Adrenal gland (tissue), 12 donors: ENCODE results near the gene ARHGEF4. TPM values are rescaled to one million over a fixed set of nuclear protein-coding genes. Genes with fewer than 3 reads are reported as not detected.

Source experiments
- DNase-seq, 7 donors: peaks; one replicate each; pipeline ENCODE4 v3.0.0-alpha.2; 2019 to 2020
- H3K27ac ChIP-seq, 5 donors: fragments of 200-600 bp; sonication (generic) in 4 of 5; 1 replicate in 3 of 5; 2 replicates in 2 of 5; pipeline versions ENCODE4 v1.5.1 to v1.8.0; 2016 to 2020; ENCODE audit warnings: mild to moderate bottlenecking in 1 of 5
- H3K27me3 ChIP-seq: fragments of 200-600 bp; 2 replicates; pipeline ENCODE4 v1.8.0; 2021
- H3K36me3 ChIP-seq, 2 donors: fragments of 200-600 bp; replicated peaks in 1 of 2; 1 replicate in 1 of 2; 2 replicates in 1 of 2; pipeline versions ENCODE4 v1.5.1 to v1.8.0; 2018 to 2022
- H3K4me1 ChIP-seq, 2 donors: fragments of 200-600 bp; replicated peaks in 1 of 2; 1 replicate in 1 of 2; 2 replicates in 1 of 2; pipeline versions ENCODE4 v1.5.1 to v1.8.0; 2018 to 2021
- H3K4me3 ChIP-seq, 4 donors: fragments of 200-600 bp; sonication (generic) in 3 of 4; one replicate each; pipeline ENCODE4 v1.5.1; 2016 to 2018
- H3K9me3 ChIP-seq, 3 donors: fragments of 200-600 bp; sonication (generic) in 1 of 3; replicated peaks in 1 of 3; 1 replicate in 2 of 3; 2 replicates in 1 of 3; pipeline versions ENCODE4 v1.5.1 to v1.8.0; 2016 to 2021
- CTCF ChIP-seq, 6 experiments: fragments of 450-650 bp in 4 of 6; fragments of 200-600 bp in 2 of 6; sonication (generic) in 1 of 6; IDR thresholded peaks; 1 replicate in 5 of 6; 2 replicates in 1 of 6; pipeline versions ENCODE4 v1.5.1 to v1.8.0; 2016 to 2021; ENCODE audit warnings: antibody characterized with exemption in 6 of 6, mild to moderate bottlenecking in 2 of 6, moderate library complexity in 1 of 6
- POLR2A ChIP-seq, 2 donors: fragments of 450-650 bp; IDR thresholded peaks; one replicate each; pipeline ENCODE4 v1.6.1; 2017; ENCODE audit warnings: antibody characterized with exemption in 2 of 2, mild to moderate bottlenecking in 2 of 2, moderate library complexity in 1 of 2
- WGBS, 4 donors: extraction: QIAGEN DNeasy Blood & Tissue Kit in 2 of 4; methylation state at CpG; one replicate each; pipeline versions ENCODE4 v1.1.5 to v1.1.7; 2013 to 2017; 5-methylcytosine and 5-hydroxymethylcytosine counted together
- intact Hi-C, 2 donors: fragments of 100-400 bp; cut with DNase I; formaldehyde crosslinking; loops; one replicate each; pipeline versions ENCODE4 v1.14.1 to v1.15.0; 2022 to 2023
- polyA plus RNA-seq, 3 donors: library from polyadenylated mRNA; stranded (reverse); fragments of 200-250 nt in 2 of 3; fragments of 350-450 nt in 1 of 3; fragmentation: Illumina TruSeq in 1 of 3; extraction: RNeasy Lipid Tissue Mini Kit (QIAGEN cat#74804) in 1 of 3; gene quantifications; one replicate each; pipeline ENCODE4 v1.2.3, GENCODE V29; 2013 to 2014
- total RNA-seq, 9 donors: library from RNA; depleted of rRNA in 4 of 9; stranded (reverse); fragments of >200 nt in 4 of 9; fragments of 120-200 nt in 1 of 9; fragmentation: NEBNext Ultra II Directional in 1 of 9; extraction: Animal tissue kit (Norgen Biotek cat#: 25700) in 1 of 9; gene quantifications; one replicate each; pipeline versions ENCODE4 v1.1.0 to v1.2.4, GENCODE V29; 2013 to 2023
- donor health status: healthy with polysubstance abuse.
- donor health status: Bipolar disorder and iron deficiency.
- donor health status: DM: yes; HTN: yes; CAD: no.
- donor health status: DM: no; HTN: no; CAD: no.
- donor health status: DM: no; HTN: no; CAD: no.
- donor health status: DM: yes; HTN: yes; CAD: no.

Gene ARHGEF4
- total and polyA plus RNA-seq, 12 donors = 0.97 to 40.4 (median 5.1) TPM

DNA sequence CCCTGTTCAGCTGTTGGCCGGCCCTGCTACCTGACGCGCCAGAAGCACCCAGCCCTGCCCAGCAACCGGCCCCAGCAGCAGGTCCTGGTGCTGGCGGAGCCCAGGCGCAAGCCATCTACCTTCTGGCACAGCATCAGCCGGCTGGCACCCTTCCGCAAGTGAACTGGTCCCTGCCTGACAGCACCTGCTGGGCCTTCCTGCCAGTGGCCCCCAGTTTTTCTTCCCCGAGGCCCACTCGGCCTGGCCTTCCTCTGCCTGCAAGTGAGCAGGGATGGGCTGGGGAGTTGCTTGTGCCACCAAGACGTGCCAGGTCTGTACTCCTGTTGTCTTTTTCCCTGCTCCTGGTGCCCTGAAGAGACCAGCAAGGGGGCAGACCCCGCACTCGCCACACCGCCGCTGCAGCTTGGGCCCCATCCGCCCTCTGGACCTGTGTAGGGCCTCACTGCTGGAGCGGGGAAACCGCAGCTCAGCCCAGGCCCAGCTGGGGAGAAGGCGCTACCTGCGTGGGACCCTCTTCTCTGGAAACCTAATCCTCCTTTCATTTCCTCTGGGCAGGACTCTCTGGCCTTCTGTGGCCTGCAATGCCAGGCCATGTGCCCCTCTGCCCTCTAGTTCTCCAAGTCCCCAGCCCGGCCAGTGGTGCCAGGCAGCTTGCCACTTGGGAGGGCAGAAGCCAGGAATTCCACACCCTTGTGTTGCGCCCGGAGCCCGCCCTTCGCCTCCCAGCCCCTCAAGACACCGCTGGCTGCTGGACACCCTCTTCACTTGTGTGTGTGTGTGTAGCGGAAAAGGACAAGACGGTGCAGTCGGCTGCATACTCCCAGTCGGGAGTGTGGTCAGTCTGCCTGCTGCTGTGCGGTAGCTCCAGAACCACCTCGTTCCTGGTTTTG is 209.6 kb downstream of the ARHGEF4 start:
- peak in 2 of 7 donors; percentile 16 to 52 for DNase-seq
- Histone ChIP-seq H3K4me1 (no peaks in the 10 kb centered on the region), H3K27ac (no peak overlapping the region), H3K27me3 (no peaks in the 10 kb centered on the region), H3K4me3 (no peak overlapping the region), H3K9me3 (no peaks in the 10 kb centered on the region), H3K36me3 (peaks cover 0 to 43% of the 10 kb centered on the region in 2 donors)
- TF ChIP-seq CTCF (IDR thresholded peaks at IDR 0.05) (no peak), POLR2A (IDR thresholded peaks at IDR 0.05) (no peak)
- 86 to 95% (median 93%) methylated on average over 16 to 32 of the region's 32 CpGs for WGBS, 4 donors
- intact Hi-C loops = no loop called here

- Histone ChIP-seq H3K9me3 (no peaks in the 10 kb centered on the region), H3K4me1 (no peaks in the 10 kb centered on the region), H3K27me3 (no peaks in the 10 kb centered on the region), H3K4me3 (no peak overlapping the region), H3K27ac (no peak overlapping the region), H3K36me3 (peaks cover 4 to 51% of the 10 kb centered on the region in 2 donors)
- TF ChIP-seq CTCF (IDR thresholded peaks at IDR 0.05) = no peak
- no peak for TF ChIP-seq POLR2A (IDR thresholded peaks at IDR 0.05)
- WGBS, 4 donors = 89 to 92% (median 92%) methylated on average over 10 to 18 of the region's 18 CpGs
- intact Hi-C loops = no loop called here
- peak in 2 of 7 donors; percentile 26 to 64 for DNase-seq
Measured at GRCh38 chr2:131046918-131047652, 210.4 kb downstream of the ARHGEF4 start.

GRCh38 chr2:131047920-131048560 is 211.3 kb downstream of the ARHGEF4 start:
- H3K4me1 ChIP-seq = no peaks in the 10 kb centered on the region
- no peaks in the 10 kb centered on the region for H3K27me3 ChIP-seq
- H3K9me3 ChIP-seq = no peaks in the 10 kb centered on the region
- TF ChIP-seq POLR2A (IDR thresholded peaks at IDR 0.05) = no peak
- no peak for TF ChIP-seq CTCF (IDR thresholded peaks at IDR 0.05)
- DNase-seq = peak in 1 of 7 donors; percentile 3
- WGBS, 4 donors = 88 to 90% (median 89%) methylated on average over 11 of the region's 11 CpGs
- H3K27ac ChIP-seq = no peak overlapping the region
- intact Hi-C loops = no loop called here
- H3K4me3 ChIP-seq = no peak overlapping the region
- H3K36me3 ChIP-seq = peaks cover 4 to 61% of the 10 kb centered on the region in 2 donors

GRCh38 chr2:131048641-131049040 is 211.9 kb downstream of the ARHGEF4 start:
- WGBS, 4 donors = 81 to 95% (median 93%) methylated on average over 2 to 6 of the region's 6 CpGs
- Histone ChIP-seq H3K9me3 (no peaks in the 10 kb centered on the region), H3K4me1 (no peaks in the 10 kb centered on the region), H3K4me3 (no peak overlapping the region), H3K27ac (no peak overlapping the region), H3K36me3 (peaks cover 4 to 67% of the 10 kb centered on the region in 2 donors), H3K27me3 (no peaks in the 10 kb centered on the region)
- DNase-seq = peak in 1 of 7 donors; percentile 7
- intact Hi-C loops = no loop called here
- TF ChIP-seq CTCF (IDR thresholded peaks at IDR 0.05) = no peak
- no peak for TF ChIP-seq POLR2A (IDR thresholded peaks at IDR 0.05)
